Panc1 (cell line): ENCODE data around the gene CEP83. TPM values are rescaled to one million over a fixed set of nuclear protein-coding genes. Genes with fewer than 3 reads are reported as not detected.

Experiments used
- ATAC-seq: fragments of 200-7000 bp; cut with Tn5 transposase; 2 replicates; pipeline ENCODE4 v1.9.1; 2020; ENCODE audit warnings: mild to moderate bottlenecking, moderate library complexity
- BruUV-seq: library from RNA; stranded (reverse); fragments of 400-500 nt; replicated peaks from 2 replicates; lab custom pipeline; 2021; lab: Mats Ljungman, UMichigan
- CTCF ChIA-PET: fragments of 300-600 bp; sonication (Branson Sonifier 250); formaldehyde crosslinking; loops from one replicate; lab custom pipeline; 2022; ENCODE audit warnings: antibody characterized with exemption; lab: Charles Lee
- POLR2A ChIA-PET: fragments of 300-600 bp; sonication (Branson Sonifier 250); formaldehyde crosslinking; loops from one replicate; lab custom pipeline; 2022; ENCODE audit warnings: antibody characterized with exemption; lab: Charles Lee
- DNase-seq: peaks from one replicate; pipeline ENCODE4 v3.0.0-alpha.2; 2010; ENCODE audit warnings: low read depth, low spot score
- H3K27ac ChIP-seq: 2 replicates; pipeline ENCODE4 v1.5.1; 2011; ENCODE audit warnings: mild to moderate bottlenecking, low read length, inconsistent platforms
- H3K27me3 ChIP-seq: fragments of 200-500 bp; sonication (Bioruptor generic); 2 replicates; pipeline ENCODE4 v1.6.0; 2014; ENCODE audit warnings: low read length, inconsistent platforms; ENCODE audit not compliant: control insufficient read depth, insufficient read depth
- H3K36me3 ChIP-seq: fragments of 200-500 bp; sonication (Bioruptor generic); 2 replicates; pipeline ENCODE4 v1.5.1; 2014; ENCODE audit warnings: inconsistent platforms, mild to moderate bottlenecking, low read length, moderate library complexity; ENCODE audit not compliant: control insufficient read depth, insufficient read depth
- H3K4me1 ChIP-seq: 2 replicates; pipeline ENCODE4 v1.5.1; 2011; ENCODE audit warnings: inconsistent platforms, mild to moderate bottlenecking, low read length, moderate library complexity; ENCODE audit not compliant: control insufficient read depth, insufficient read depth
- H3K4me3 ChIP-seq, 2 experiments: 2 replicates each; pipeline ENCODE4 v1.5.1; 2011 to 2012; ENCODE audit warnings: low read depth in 2 of 2, low read length in 2 of 2, mild to moderate bottlenecking in 2 of 2, inconsistent platforms in 1 of 2, moderate library complexity in 1 of 2
- H3K9me3 ChIP-seq: fragments of 200-500 bp; sonication (Bioruptor generic); 2 replicates; pipeline ENCODE4 v1.5.1; 2014; ENCODE audit warnings: low read depth, mild to moderate bottlenecking, inconsistent platforms, low read length, moderate library complexity; ENCODE audit not compliant: control insufficient read depth, insufficient read depth
- CTCF ChIP-seq: fragments of 450-650 bp; IDR thresholded peaks from 2 replicates; pipeline ENCODE4 v1.5.1; 2017; ENCODE audit warnings: mild to moderate bottlenecking
- POLR2AphosphoS5 ChIP-seq: IDR thresholded peaks from 2 replicates; pipeline ENCODE4 v1.6.1; 2012; ENCODE audit warnings: mild to moderate bottlenecking, low read depth, low read length, moderate library complexity
- REST ChIP-seq, 2 experiments: IDR thresholded peaks; 2 replicates each; pipeline ENCODE4 v1.6.1; 2011 to 2012; ENCODE audit warnings: low read depth in 2 of 2, control low read depth in 1 of 2, low read length in 1 of 2, mild to moderate bottlenecking in 1 of 2, moderate library complexity in 1 of 2; ENCODE audit not compliant: insufficient read depth in 1 of 2
- SIN3A ChIP-seq: IDR thresholded peaks from 2 replicates; pipeline ENCODE4 v1.6.1; 2012; ENCODE audit warnings: low read depth, mild to moderate bottlenecking, low read length, moderate library complexity, borderline replicate concordance; ENCODE audit not compliant: insufficient read depth
- TCF7L2 ChIP-seq: IDR thresholded peaks from 2 replicates; pipeline ENCODE4 v1.6.1; 2011; ENCODE audit warnings: mild to moderate bottlenecking, low read depth, low read length, inconsistent platforms
- in situ Hi-C: cut with HindIII; loops from 2 replicates; pipeline ENCODE4 v1.10.0; 2016; ENCODE audit warnings: low sequenced_read_pairs, low pct_unique_long_range_greater_than_20kb
- intact Hi-C: fragments of 100-400 bp; cut with micrococcal nuclease; formaldehyde crosslinking; loops from one replicate; pipeline ENCODE4 v1.10.0; 2022; ENCODE audit not compliant: unreplicated experiment
- total RNA-seq: library from RNA; stranded (reverse); gene quantifications from one replicate; pipeline ENCODE4 v1.2.1, GENCODE V29; 2021; ENCODE audit not compliant: unreplicated experiment

Gene CEP83
- total RNA-seq, 1 experiment from 2014 or later = 28.0 TPM

- Histone ChIP-seq H3K9me3 (no peaks in the 10 kb centered on the region), H3K27ac (no peak overlapping the region), H3K4me3 (no peak overlapping the region), H3K36me3 (no peaks in the 10 kb centered on the region), H3K4me1 (no peaks in the 10 kb centered on the region), H3K27me3 (no peaks in the 10 kb centered on the region)
- ChIA-PET CTCF (no interaction called here), POLR2A (no interaction called here)
- intact Hi-C loops = no loop called here
- in situ Hi-C loops = no loop called here
- ATAC-seq (no peak), DNase-seq (no peak)
- BruUV-seq = no TSS peak
- TF ChIP-seq POLR2AphosphoS5 = no peak
- no peak for TF ChIP-seq REST (IDR thresholded peaks at IDR 0.05; ENCODE audit: insufficient read depth in 1 of 2, low read depth in 2 of 2, low read length in 1 of 2)
- TF ChIP-seq SIN3A = no peak
- TF ChIP-seq TCF7L2 = no peak
- no peak for TF ChIP-seq CTCF
Measured at GRCh38 chr12:94384030-94384429, 75.6 kb downstream of the CEP83 start.

- Histone ChIP-seq H3K4me3 (no peak overlapping the region), H3K27ac (no peak overlapping the region), H3K27me3 (no peaks in the 10 kb centered on the region), H3K36me3 (no peaks in the 10 kb centered on the region), H3K4me1 (no peaks in the 10 kb centered on the region), H3K9me3 (no peaks in the 10 kb centered on the region)
- BruUV-seq = no TSS peak
- TF ChIP-seq TCF7L2 = no peak
- TF ChIP-seq CTCF = no peak
- no peak for TF ChIP-seq POLR2AphosphoS5
- no peak for TF ChIP-seq SIN3A
- TF ChIP-seq REST (IDR thresholded peaks at IDR 0.05; ENCODE audit: insufficient read depth in 1 of 2, low read depth in 2 of 2, low read length in 1 of 2) = no peak
- POLR2A ChIA-PET = no interaction called here
- DNase-seq (no peak), ATAC-seq (no peak)
- CTCF ChIA-PET = no interaction called here
- in situ Hi-C loops (no loop called here), intact Hi-C loops (no loop called here)
Measured at GRCh38 chr12:94380507-94380906, 79.2 kb downstream of the CEP83 start.
